Stimulated activated CD4-positive, alpha-beta T cell treated with anti-CD3 and anti-CD28 coated beads, Interleukin-12 subunit alpha, Interleukin-12 subunit beta, amount 100 ng/mL, for 48 hours (primary cell): ENCODE data around the gene AOC3.
A peak's percentile ranks its signal among the peaks of the same experiment; 100 is the strongest.

ENCODE experiments used
- DNase-seq, 3 donors: peaks; one replicate each; pipeline ENCODE4 v3.0.0-alpha.2; 2020; ENCODE audit warnings: low read depth in 2 of 3, low spot score in 1 of 3

The AOC3 gene

GRCh38 chr17:42850954-42851353 lies at the start of gene AOC3:
AOC3 (plus strand) TSS chr17:42851199; CDS start chr17:42851344, 145 bp downstream.
- no peak for DNase-seq

GRCh38 chr17:42803074-42803883 lies 47.7 kb upstream of the AOC3 start:
- DNase-seq = no peak

GRCh38 chr17:42804918-42805367 lies 46.1 kb upstream of the AOC3 start:
- no peak for DNase-seq

- DNase-seq = no peak
These were observed 44.8 kb upstream of the AOC3 start for GRCh38 chr17:42806249-42806648.

DNA sequence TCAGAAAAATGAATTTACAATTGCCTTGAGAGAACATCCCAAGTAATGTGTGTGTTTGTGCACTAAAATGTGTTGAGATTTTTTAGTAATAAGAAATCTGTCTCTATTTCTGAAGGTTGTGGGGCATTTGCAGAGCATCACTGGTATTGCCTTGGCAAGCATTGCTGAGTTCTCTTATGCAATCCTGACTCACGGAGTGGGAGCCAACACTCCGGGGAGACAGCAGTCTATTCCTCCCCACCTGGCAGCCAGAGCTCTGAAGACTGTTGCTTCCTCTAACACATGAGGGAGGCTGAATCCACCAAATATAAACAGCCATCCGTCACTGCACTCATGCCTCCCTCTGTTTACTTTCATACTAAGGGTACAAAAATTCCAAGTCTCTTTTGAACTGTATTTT lies 41.7 kb upstream of the AOC3 start:
- no peak for DNase-seq

- no peak for DNase-seq
These were observed 36.2 kb upstream of the AOC3 start for GRCh38 chr17:42814633-42815399.

- no peak for DNase-seq
These were observed 33.1 kb upstream of the AOC3 start for GRCh38 chr17:42817866-42818265.

DNA sequence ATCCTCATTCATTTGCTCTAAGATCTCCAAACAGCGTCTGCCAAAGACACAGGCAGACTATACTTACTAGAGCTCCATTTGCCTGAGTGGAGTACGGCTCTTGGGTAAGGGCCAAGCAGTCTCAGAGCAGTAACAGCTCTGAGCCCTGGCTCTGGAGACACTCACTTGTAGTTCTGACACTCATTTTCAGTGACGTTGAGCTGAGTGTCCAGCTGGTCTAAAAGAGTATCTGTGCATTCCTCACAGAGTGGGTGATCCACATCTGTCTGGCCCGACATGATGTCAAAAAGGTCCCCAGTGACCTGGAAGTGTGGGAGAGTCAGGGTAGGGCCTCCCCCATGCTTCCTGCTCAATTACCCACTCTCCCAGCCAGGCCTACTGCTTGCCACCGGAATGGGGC lies 32.6 kb upstream of the AOC3 start:
- no peak for DNase-seq

DNA sequence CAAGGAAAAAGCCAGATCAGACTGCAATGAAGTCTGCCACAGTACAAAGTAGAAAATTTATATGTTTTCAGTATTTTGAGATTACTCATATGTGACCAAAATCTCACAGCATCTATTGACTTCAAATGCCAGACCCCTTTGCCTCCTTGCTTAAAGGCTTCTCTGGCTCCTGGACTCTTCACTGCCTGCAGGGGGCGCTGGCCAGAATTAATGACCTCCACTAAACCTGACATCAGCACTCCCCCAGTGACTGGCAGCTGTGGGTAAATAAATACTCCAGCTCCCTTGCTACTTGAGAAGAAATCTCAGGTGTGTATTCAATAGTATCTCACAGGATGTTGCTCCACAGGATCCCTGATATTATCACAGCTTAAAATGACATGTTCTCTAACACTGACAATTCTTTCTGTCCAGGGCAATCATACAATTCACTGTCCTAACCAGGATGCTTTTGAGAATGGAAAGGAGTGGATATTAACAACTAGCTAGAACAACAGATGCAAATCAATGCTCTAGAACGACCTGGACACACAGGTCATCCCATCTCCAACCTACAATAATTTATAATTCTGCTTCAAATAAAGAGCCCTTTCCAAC lies 31.0 kb upstream of the AOC3 start:
- DNase-seq = peak; percentile 62 to 64 (median 62)

DNA sequence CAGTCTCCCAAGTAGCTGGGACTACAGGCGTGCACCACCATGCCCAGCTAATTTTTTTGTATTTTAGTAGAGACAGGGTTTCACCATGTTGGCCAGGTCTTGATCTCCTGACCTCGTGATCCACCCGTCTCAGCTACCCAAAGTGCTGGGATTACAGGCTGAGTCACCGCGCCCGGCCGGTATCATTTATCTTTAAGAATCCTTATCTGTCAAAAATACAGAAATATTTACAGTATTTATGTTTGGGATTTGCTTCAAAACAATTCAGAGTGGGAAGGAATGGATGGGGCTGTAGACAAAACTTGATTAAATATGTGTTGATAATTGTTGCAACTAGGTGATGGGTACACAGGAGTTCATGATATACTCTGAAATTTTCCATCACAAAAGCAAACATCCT lies 29.8 kb upstream of the AOC3 start:
- DNase-seq = no peak

DNA sequence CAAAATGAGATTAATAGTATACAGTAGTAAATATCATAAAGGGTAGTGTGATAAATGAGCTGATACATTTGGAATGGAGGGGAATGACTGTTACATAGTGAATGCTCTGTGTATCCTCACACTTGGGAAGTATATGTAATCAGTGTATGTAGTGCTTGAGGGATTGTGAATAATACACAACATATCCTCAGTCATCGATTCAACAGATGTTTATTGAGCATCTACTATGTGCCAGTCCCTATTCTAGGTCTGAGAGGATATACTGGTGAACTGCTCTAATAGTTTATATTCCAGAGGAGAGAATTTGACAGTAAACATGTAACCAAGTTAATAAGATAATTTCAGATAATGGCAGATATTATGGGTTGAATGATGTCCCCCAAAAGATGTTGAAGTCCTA lies 23.5 kb upstream of the AOC3 start:
- no peak for DNase-seq

- DNase-seq = no peak
These were observed 20.0 kb upstream of the AOC3 start for GRCh38 chr17:42830971-42831370.

DNA sequence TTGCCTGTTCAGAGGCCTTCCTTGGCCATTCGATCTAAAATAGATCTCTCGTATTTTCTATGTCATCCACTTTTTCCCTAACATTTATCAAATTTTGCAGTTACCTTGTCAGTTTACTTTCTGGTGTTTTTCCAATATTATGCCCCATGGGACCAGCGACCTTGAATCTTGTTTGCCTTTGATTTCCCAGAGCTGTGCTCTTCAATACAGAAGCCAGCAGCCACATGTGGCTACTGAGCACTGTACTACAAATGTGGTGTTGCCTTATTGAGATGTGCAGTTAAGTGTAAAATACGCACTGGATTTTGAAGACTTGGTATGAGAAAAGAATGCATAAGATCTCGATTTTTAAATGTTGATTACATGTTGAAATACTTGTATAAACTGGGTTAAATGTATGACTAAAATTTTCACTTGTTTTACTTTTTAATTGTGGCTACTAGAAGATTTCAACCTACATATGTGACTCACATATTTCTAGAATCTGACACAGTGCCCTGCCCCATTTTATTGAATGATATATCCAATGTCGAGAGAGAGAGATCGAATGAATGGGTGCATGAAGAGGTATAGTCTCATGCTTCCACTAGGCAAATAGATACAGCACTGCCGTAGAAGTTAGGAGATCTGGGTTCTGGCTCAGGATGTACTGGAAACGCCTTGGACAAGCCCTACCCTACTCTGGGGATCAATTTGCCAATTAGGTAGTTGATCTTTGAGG lies 18.6 kb upstream of the AOC3 start:
- peak in 1 of 3 donors; percentile 43 for DNase-seq

DNA sequence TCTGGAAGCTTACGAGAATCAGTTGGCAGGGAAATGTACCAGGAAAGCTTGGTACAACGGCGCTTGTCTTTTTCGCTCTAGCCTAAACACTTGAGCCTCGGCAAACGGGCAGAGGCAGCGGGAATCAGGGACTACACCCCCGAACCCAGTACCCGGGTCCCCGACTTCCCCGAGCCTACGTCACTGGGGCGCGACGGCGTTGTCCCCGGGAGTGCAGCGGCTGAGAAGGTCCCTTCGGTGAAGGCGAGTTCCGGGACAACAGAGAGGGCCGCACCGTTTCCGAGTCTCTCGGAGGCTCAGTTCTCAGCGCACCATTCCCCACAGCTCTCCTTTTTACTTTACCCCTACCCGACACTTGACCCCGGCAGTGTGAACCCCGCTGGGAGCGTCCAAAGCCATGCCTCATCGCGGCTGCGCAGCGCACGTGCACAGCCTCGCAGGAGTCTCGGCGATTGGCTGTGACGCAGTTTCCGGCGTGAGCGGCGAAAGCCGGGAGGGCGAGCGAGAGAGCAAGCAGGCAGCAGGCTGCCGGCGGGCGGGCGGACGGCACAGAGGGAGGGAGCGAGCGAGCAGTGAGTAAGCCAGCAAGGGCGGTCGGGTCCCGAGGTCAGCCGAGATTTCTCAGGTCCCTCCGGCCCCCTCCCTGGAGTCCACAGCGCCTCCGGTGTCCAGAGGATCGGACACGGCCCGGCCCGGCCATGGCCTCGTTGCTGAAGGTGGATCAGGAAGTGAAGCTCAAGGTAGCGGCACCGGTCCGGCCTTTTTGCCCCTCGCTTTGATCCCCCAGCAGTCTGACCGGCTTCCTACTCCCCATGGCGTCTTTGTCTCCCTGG lies 17.8 kb upstream of the AOC3 start, which contains the start of gene PSME3:
TSS of gene PSME3 (plus strand) at position 464 of the 833 bp plus-strand sequence. CDS start at position 699, 235 bp downstream.
- DNase-seq = peak; percentile 82 to 84 (median 83)

- no peak for DNase-seq
These were observed 17.1 kb upstream of the AOC3 start for GRCh38 chr17:42833767-42834422.

DNA sequence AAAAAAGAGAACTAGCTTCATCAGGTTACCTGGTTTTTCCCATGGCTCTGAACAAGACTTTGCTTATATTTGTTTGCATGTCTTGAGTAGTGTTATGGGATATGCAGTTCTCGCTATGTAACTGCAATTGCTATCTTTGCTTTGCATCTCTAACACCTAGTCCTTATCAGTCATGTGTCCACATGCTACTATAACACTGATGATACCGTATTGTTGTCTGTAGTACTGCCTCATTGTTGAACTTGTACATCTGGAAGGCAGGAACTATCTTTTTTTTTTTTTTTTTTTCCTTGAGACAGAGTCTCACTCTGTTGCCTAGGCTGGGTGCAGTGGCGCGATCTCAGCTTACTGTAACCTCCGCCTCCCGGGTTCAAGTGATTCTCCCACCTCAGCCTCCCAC lies 15.3 kb upstream of the AOC3 start:
- DNase-seq = no peak

DNA sequence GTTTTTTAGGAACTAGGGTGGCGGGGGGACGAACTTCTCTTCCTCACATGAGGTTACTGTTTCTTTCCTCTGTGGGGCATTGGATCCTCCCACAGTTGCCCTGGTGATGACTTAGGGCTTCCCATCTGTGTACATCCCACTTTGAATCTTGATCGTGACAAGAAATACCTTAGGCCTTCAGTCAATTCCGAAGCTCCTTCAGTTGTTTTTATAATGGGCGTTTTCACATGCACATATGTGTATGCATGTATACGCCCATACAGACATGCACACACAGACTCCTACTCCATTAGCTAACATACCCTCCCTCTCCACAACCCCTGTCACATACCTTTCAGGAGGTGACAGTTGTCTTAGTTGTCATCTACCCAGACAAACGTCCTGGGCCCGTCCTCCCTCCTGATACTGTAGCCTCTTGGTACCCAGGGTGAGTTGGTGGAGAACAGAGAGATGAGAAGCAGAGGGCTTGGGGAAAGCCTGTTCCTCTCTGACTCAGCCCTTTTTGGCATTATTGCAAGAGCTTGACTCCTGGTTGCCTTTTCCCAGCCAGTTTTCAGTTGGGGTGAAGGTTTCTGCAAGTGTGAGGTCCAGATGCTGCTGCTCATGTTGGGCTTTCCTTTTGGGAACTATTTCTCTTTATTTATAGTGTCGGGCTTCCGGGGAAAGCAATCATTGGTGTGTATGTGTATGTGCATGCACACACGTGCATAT lies 8.9 kb upstream of the AOC3 start:
- DNase-seq = no peak

DNA sequence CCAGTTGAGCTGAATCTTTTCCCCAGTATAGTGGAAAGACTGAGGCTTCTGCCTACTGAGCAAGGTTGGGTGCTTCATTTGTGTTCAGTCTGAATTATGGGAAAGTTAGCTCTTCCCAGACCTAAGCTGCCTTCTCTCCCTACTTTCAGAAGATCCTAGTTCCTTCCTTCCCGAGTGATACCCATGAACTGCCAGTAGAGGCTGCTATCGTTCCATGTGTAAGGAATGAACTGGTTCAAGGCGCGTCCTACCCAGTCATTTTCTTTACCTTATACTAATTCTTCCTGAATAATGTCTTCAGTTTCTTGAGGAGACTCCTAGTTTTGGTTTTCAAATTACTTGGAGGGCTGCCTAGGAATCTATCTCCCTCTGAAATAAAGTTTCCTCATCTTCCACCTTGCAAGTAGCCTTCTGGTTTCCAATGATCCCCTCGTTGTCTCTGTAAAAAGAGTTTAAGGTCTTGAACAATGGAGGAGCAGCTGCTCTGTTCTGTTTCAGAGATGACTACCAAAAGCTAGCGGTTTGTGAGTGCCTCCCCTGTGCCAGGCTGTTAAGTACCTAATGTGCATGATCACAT lies 7.6 kb upstream of the AOC3 start:
- no peak for DNase-seq

GRCh38 chr17:42844271-42844670 lies 6.7 kb upstream of the AOC3 start, which contains the start of gene AOC2:
AOC2 (plus strand) TSS chr17:42844580; CDS start chr17:42844627, 47 bp downstream.
- DNase-seq = no peak
